IPS-18a (cell line): ENCODE results near the gene STX11.
"Not testable (repeated sequence)": the region's sequence is repeated elsewhere in the genome, so short reads cannot be mapped to it uniquely, and the experiment has no call there.

Experiments used
- H3K27ac ChIP-seq: one replicate; pipeline ENCODE4 v1.5.1; 2013; ENCODE audit warnings: low read length
- H3K27me3 ChIP-seq: one replicate; pipeline ENCODE4 v1.6.1; 2013; ENCODE audit warnings: mild to moderate bottlenecking, low read length; ENCODE audit not compliant: control insufficient read depth, insufficient read depth
- H3K36me3 ChIP-seq: one replicate; pipeline ENCODE4 v1.6.1; 2013; ENCODE audit warnings: low read depth, low read length; ENCODE audit not compliant: control insufficient read depth
- H3K4me1 ChIP-seq: one replicate; pipeline ENCODE4 v1.6.1; 2013; ENCODE audit warnings: low read depth, low read length; ENCODE audit not compliant: control insufficient read depth
- H3K4me3 ChIP-seq: one replicate; pipeline ENCODE4 v1.5.1; 2013; ENCODE audit warnings: low read length
- H3K9ac ChIP-seq: one replicate; pipeline ENCODE4 v1.6.1; 2013; ENCODE audit warnings: mild to moderate bottlenecking, low read length, moderate library complexity
- H3K9me3 ChIP-seq: one replicate; pipeline ENCODE4 v1.6.1; 2013; ENCODE audit warnings: low read depth, low read length; ENCODE audit not compliant: control insufficient read depth

The STX11 gene

GRCh38 chr6:144127097-144127496 is 23.2 kb upstream of the STX11 start:
- no peak overlapping the region for H3K4me3 ChIP-seq
- H3K27me3 ChIP-seq, result no peaks in the 10 kb centered on the region
- H3K27ac ChIP-seq, result no peak overlapping the region
- no peaks in the 10 kb centered on the region for H3K36me3 ChIP-seq
- H3K9ac ChIP-seq, result no peak overlapping the region
- no peaks in the 10 kb centered on the region for H3K9me3 ChIP-seq
- H3K4me1 ChIP-seq, result no peaks in the 10 kb centered on the region

GRCh38 chr6:144129469-144129868 is 20.8 kb upstream of the STX11 start:
- no peaks in the 10 kb centered on the region for H3K36me3 ChIP-seq
- H3K27me3 ChIP-seq, result no peaks in the 10 kb centered on the region
- H3K27ac ChIP-seq, result no peak overlapping the region
- H3K9me3 ChIP-seq, result no peaks in the 10 kb centered on the region
- H3K9ac ChIP-seq, result no peak overlapping the region
- no peaks in the 10 kb centered on the region for H3K4me1 ChIP-seq
- H3K4me3 ChIP-seq, result no peak overlapping the region

- Histone ChIP-seq H3K36me3 (no peaks in the 10 kb centered on the region), H3K4me1 (no peaks in the 10 kb centered on the region), H3K9ac (no peak overlapping the region), H3K27me3 (no peaks in the 10 kb centered on the region), H3K27ac (no peak overlapping the region), H3K4me3 (no peak overlapping the region), H3K9me3 (no peaks in the 10 kb centered on the region)
These were observed 19.0 kb upstream of the STX11 start for GRCh38 chr6:144131248-144131709.

- not testable (repeated sequence) for H3K9ac ChIP-seq, H3K9me3 ChIP-seq, H3K4me3 ChIP-seq, H3K27ac ChIP-seq, H3K36me3 ChIP-seq, H3K27me3 ChIP-seq, H3K4me1 ChIP-seq
These were observed 18.1 kb upstream of the STX11 start for GRCh38 chr6:144132167-144132690.

GRCh38 chr6:144133225-144133821 is 17.0 kb upstream of the STX11 start:
- Histone ChIP-seq H3K4me1 (no peaks in the 10 kb centered on the region), H3K4me3 (no peak overlapping the region), H3K36me3 (no peaks in the 10 kb centered on the region), H3K9me3 (no peaks in the 10 kb centered on the region), H3K27me3 (no peaks in the 10 kb centered on the region), H3K27ac (no peak overlapping the region), H3K9ac (no peak overlapping the region)

GRCh38 chr6:144134176-144134575 is 16.1 kb upstream of the STX11 start:
- Histone ChIP-seq H3K27ac (no peak overlapping the region), H3K9me3 (no peaks in the 10 kb centered on the region), H3K9ac (no peak overlapping the region), H3K36me3 (no peaks in the 10 kb centered on the region), H3K4me3 (no peak overlapping the region), H3K27me3 (no peaks in the 10 kb centered on the region), H3K4me1 (no peaks in the 10 kb centered on the region)

GRCh38 chr6:144134737-144135136 is 15.6 kb upstream of the STX11 start:
- no peak overlapping the region for H3K27ac ChIP-seq
- no peaks in the 10 kb centered on the region for H3K9me3 ChIP-seq
- H3K36me3 ChIP-seq, result no peaks in the 10 kb centered on the region
- H3K4me1 ChIP-seq, result no peaks in the 10 kb centered on the region
- no peak overlapping the region for H3K9ac ChIP-seq
- no peaks in the 10 kb centered on the region for H3K27me3 ChIP-seq
- H3K4me3 ChIP-seq, result no peak overlapping the region

GRCh38 chr6:144138542-144138941 is 11.8 kb upstream of the STX11 start:
- Histone ChIP-seq H3K9me3 (no peaks in the 10 kb centered on the region), H3K27me3 (no peaks in the 10 kb centered on the region), H3K36me3 (no peaks in the 10 kb centered on the region), H3K9ac (no peak overlapping the region), H3K27ac (no peak overlapping the region), H3K4me3 (no peak overlapping the region), H3K4me1 (no peaks in the 10 kb centered on the region)

- no peaks in the 10 kb centered on the region for H3K9me3 ChIP-seq
- no peaks in the 10 kb centered on the region for H3K36me3 ChIP-seq
- no peak overlapping the region for H3K9ac ChIP-seq
- H3K4me3 ChIP-seq, result no peak overlapping the region
- no peaks in the 10 kb centered on the region for H3K27me3 ChIP-seq
- H3K27ac ChIP-seq, result no peak overlapping the region
- H3K4me1 ChIP-seq, result no peaks in the 10 kb centered on the region
These were observed 10.5 kb upstream of the STX11 start for GRCh38 chr6:144139817-144140216.

- Histone ChIP-seq H3K36me3 (no peaks in the 10 kb centered on the region), H3K27ac (no peak overlapping the region), H3K9me3 (no peaks in the 10 kb centered on the region), H3K4me1 (no peaks in the 10 kb centered on the region), H3K9ac (no peak overlapping the region), H3K4me3 (no peak overlapping the region), H3K27me3 (no peaks in the 10 kb centered on the region)
These were observed 9.4 kb upstream of the STX11 start for GRCh38 chr6:144140867-144141266.

- H3K27me3 ChIP-seq, result no peaks in the 10 kb centered on the region
- no peaks in the 10 kb centered on the region for H3K36me3 ChIP-seq
- H3K4me3 ChIP-seq, result no peak overlapping the region
- no peak overlapping the region for H3K27ac ChIP-seq
- no peaks in the 10 kb centered on the region for H3K4me1 ChIP-seq
- no peaks in the 10 kb centered on the region for H3K9me3 ChIP-seq
- no peak overlapping the region for H3K9ac ChIP-seq
These were observed 8.8 kb upstream of the STX11 start for GRCh38 chr6:144141470-144141869.

GRCh38 chr6:144143106-144143505 is 7.2 kb upstream of the STX11 start:
- no peak overlapping the region for H3K27ac ChIP-seq
- no peaks in the 10 kb centered on the region for H3K36me3 ChIP-seq
- no peaks in the 10 kb centered on the region for H3K9me3 ChIP-seq
- H3K27me3 ChIP-seq, result peaks cover 11% of the 10 kb centered on the region
- no peaks in the 10 kb centered on the region for H3K4me1 ChIP-seq
- H3K4me3 ChIP-seq, result no peak overlapping the region
- no peak overlapping the region for H3K9ac ChIP-seq
